ENCODE data around the gene TOMM6. TPM values are rescaled to one million over a fixed set of nuclear protein-coding genes. Genes with fewer than 3 reads are reported as not detected.
"Not testable (repeated sequence)": the region's sequence is repeated elsewhere in the genome, so short reads cannot be mapped to it uniquely, and the experiment has no call there.

Gene TOMM6
- total RNA-seq, 1 experiment from 2014 or later = 202 TPM

DNA sequence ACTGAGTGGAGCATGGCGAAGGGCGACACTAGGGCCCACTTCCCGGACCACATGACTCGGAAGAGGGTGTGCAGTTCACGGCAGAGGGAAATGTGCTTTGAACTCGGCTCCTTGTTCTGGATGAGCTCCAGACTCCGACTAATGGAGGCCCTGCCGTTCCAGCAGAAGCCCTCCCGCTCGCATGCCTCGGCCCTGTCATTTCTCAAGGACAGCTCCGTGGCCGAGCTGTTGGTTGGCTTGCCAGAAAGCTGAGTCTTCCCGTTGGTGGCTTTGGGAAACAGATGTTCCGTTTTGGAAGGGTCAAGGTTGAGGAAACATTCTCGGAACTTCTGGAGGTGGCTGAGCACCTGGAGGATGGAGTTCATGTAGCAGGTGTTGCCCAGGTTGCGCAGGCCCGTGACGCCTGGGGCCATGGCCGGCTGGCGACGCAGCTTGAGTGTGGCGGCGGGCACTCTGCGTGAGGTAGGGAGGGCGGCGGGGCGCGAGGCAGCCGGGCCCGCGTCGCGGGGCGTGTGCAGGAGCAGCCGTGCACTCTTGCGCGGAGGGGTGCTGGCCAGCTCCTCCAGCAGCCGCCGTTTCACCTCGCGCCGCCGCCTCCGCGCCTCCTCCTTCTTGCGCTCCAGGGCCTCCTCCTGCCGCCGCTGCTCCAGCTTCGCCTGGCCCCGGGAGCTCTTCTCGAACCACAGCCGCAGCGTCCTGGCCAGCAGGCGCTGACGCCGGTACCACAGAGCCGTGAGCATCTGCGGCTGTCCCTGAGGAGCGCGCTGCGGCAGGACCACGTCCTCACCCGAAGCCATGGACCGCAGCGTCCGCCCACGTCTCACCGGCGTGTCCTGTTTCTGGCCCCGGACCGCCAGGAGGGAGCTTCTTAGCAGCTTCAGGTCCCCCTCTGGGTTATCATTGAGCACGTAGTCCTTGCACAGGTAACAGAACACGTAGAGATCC is 18.6 kb downstream of the TOMM6 start:
- Mint-ChIP-seq H3K27me3 (ENCODE audit: insufficient read depth, unreplicated experiment) (no peaks in the 10 kb centered on the region), H3K4me3 (ENCODE audit: unreplicated experiment) (no peak overlapping the region)
- CTCF ChIA-PET = interaction anchor here (0.6 to 1.2 kb wide), 4 partner anchors 41 to 379 kb away, joined by 3 to 7 read pairs (median 3); no protein-coding TSS in a partner anchor

DNA sequence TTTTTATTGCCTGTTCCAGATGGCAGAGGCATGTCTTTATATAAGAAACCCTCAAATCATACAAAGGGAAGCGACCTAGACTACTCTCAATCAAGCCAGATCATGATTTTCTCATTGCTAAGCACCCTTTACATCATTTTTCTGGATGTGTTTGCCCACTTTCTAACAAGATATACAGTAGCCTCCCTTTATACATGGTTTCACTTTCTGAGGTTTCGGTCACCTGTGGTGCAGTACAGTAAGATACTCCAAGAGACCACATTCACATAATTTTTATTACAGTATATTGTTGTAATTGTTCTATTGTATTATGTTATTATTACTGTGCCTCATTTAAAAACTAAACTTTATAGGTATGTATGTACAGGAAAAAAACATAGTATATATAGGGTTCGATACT is 23.6 kb downstream of the TOMM6 start:
- H3K4me3 Mint-ChIP-seq (ENCODE audit: unreplicated experiment) = no peak overlapping the region
- no peak overlapping the region for H3K27ac Mint-ChIP-seq (ENCODE audit: low read depth, unreplicated experiment)
- H3K27me3 Mint-ChIP-seq (ENCODE audit: insufficient read depth, unreplicated experiment) = no peaks in the 10 kb centered on the region
- no peaks in the 10 kb centered on the region for H3K36me3 Mint-ChIP-seq (ENCODE audit: insufficient read depth, unreplicated experiment)
- H3K9me3 Mint-ChIP-seq (ENCODE audit: unreplicated experiment) = no peaks in the 10 kb centered on the region
- intact Hi-C loops (cut with micrococcal nuclease) = no loop called here
- peaks cover 4% of the 10 kb centered on the region for H3K4me1 Mint-ChIP-seq (ENCODE audit: insufficient read depth, unreplicated experiment)
- ChIA-PET CTCF (no interaction called here), POLR2A (no interaction called here)
- no TSS peak for BruUV-seq (replicated peaks)
- DNase-seq (ENCODE audit: unreplicated experiment) = no peak
- TF ChIP-seq, protein P1, sequence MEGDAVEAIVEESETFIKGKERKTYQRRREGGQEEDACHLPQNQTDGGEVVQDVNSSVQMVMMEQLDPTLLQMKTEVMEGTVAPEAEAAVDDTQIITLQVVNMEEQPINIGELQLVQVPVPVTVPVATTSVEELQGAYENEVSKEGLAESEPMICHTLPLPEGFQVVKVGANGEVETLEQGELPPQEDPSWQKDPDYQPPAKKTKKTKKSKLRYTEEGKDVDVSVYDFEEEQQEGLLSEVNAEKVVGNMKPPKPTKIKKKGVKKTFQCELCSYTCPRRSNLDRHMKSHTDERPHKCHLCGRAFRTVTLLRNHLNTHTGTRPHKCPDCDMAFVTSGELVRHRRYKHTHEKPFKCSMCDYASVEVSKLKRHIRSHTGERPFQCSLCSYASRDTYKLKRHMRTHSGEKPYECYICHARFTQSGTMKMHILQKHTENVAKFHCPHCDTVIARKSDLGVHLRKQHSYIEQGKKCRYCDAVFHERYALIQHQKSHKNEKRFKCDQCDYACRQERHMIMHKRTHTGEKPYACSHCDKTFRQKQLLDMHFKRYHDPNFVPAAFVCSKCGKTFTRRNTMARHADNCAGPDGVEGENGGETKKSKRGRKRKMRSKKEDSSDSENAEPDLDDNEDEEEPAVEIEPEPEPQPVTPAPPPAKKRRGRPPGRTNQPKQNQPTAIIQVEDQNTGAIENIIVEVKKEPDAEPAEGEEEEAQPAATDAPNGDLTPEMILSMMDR (IDR thresholded peaks at IDR 0.05; ENCODE audit: unreplicated experiment) = no peak

More for the DNA sequence above, 18.6 kb downstream of the TOMM6 start:
- POLR2A ChIA-PET = interaction anchor here (0.5 to 1.0 kb wide), 2 partner anchors 11 to 115 kb away, joined by 3 read pairs; partner anchors contain the start of gene MED20
- H3K27ac Mint-ChIP-seq (ENCODE audit: low read depth, unreplicated experiment) = no peak overlapping the region
- TF ChIP-seq, protein P1 (IDR thresholded peaks at IDR 0.05; ENCODE audit: unreplicated experiment) = no peak
- no TSS peak for BruUV-seq (replicated peaks)
- DNase-seq (ENCODE audit: unreplicated experiment) = no peak
- no peaks in the 10 kb centered on the region for H3K9me3 Mint-ChIP-seq (ENCODE audit: unreplicated experiment)
- peaks cover 4% of the 10 kb centered on the region for H3K36me3 Mint-ChIP-seq (ENCODE audit: insufficient read depth, unreplicated experiment)
- H3K4me1 Mint-ChIP-seq (ENCODE audit: insufficient read depth, unreplicated experiment) = peaks cover 5% of the 10 kb centered on the region
- intact Hi-C loops (cut with micrococcal nuclease) = no loop called here

DNA sequence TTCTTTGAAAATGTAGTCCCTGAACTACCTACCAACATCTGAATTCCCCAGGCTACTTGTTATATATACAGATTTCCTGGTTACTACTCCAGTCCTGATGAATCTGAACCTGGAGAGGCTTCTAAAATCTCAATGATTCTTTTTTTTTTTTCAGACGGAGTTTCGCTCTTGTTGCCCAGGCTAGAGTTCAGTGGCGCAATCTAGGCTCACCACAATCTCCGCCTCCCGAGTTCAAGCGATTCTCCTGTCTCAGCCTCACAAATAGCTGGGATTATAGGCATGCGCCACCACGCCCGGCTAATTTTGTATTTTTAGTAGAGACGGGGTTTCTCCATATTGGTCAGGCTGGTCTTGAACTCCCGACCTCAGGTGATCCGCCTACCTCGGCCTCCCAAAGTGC is 24.5 kb downstream of the TOMM6 start:
- H3K4me3 Mint-ChIP-seq (ENCODE audit: unreplicated experiment); H3K27me3 Mint-ChIP-seq (ENCODE audit: insufficient read depth, unreplicated experiment); H3K4me1 Mint-ChIP-seq (ENCODE audit: insufficient read depth, unreplicated experiment); H3K36me3 Mint-ChIP-seq (ENCODE audit: insufficient read depth, unreplicated experiment); BruUV-seq (replicated peaks); CTCF ChIA-PET; H3K9me3 Mint-ChIP-seq (ENCODE audit: unreplicated experiment); POLR2A ChIA-PET; intact Hi-C loops (cut with micrococcal nuclease); DNase-seq (ENCODE audit: unreplicated experiment); H3K27ac Mint-ChIP-seq (ENCODE audit: low read depth, unreplicated experiment): not testable (repeated sequence)

DNA sequence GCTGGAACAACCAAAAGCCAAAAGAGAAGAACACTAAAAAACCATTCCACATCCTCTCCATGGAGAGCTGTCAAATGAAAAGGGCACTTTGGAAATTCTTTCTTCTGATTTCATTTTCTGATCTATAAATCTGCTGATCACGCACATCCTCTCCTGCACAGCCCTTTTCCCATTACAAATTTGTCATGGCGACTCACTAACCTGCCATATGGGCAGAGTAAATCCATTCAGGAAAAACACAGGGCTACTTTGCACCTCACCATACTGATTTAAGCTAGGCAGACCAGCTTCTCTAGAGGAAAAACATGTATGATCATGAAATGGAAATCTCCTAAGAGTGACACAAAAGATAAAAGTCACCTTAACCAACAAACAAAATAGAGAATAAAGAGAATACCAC is 26.0 kb downstream of the TOMM6 start:
- intact Hi-C loops (cut with micrococcal nuclease) = no loop called here
- TF ChIP-seq, protein P1 (IDR thresholded peaks at IDR 0.05; ENCODE audit: unreplicated experiment) = no peak
- Mint-ChIP-seq H3K36me3 (ENCODE audit: insufficient read depth, unreplicated experiment) (no peaks in the 10 kb centered on the region), H3K27me3 (ENCODE audit: insufficient read depth, unreplicated experiment) (no peaks in the 10 kb centered on the region), H3K4me1 (ENCODE audit: insufficient read depth, unreplicated experiment) (peaks cover 7% of the 10 kb centered on the region), H3K9me3 (ENCODE audit: unreplicated experiment) (no peaks in the 10 kb centered on the region), H3K4me3 (ENCODE audit: unreplicated experiment) (no peak overlapping the region), H3K27ac (ENCODE audit: low read depth, unreplicated experiment) (no peak overlapping the region)
- CTCF ChIA-PET = interaction anchor here (0.6 kb wide), 1 partner anchor 15 kb away, joined by 3 read pairs; no protein-coding TSS in a partner anchor
- BruUV-seq (replicated peaks) = no TSS peak
- DNase-seq (ENCODE audit: unreplicated experiment) = no peak
- POLR2A ChIA-PET = interaction anchor here (0.6 to 1.6 kb wide), 5 partner anchors 12 to 256 kb away, joined by 3 to 6 read pairs (median 3); partner anchors contain the start of gene TOMM6
